ENCODE measurements around the gene NUP210L.
"Not testable (repeated sequence)": the region's sequence is repeated elsewhere in the genome, so short reads cannot be mapped to it uniquely, and the experiment has no call there.

The NUP210L gene

DNA sequence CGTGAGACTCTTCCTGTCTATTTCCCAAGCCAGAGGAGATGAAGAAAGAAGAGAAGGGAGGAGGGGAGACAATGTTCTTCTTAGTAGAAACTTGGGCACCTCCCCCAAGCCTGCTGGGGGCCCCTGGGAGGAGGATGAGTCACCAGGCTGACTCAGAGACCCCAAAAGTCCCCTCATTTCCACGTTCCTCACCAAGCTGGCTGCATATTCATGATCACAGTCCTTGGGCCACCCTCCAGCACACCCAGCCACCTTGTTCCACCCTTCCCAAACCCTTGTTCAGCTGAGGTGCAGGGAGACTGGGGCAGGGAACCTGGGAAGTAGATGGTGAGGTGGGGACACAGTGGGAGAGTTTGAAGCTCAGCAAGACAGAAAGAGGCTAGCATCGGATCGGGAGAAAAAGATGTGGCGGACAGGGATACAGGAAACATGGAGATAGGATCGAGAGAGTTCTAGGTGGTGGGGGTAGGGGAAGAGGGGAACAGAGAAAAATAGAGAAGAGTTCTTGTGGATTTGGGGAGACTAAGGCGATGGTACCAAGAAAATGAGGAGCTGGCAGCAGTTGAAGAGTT, 169.4 kb downstream of the NUP210L start:
- H3K36me3 ChIP-seq (ENCODE audit: control insufficient read depth in 2 of 2, insufficient read depth in 2 of 2, low read length in 2 of 2): no peaks in the 10 kb centered on the region
- H3K4me1 ChIP-seq (ENCODE audit: control insufficient read depth in 2 of 2, insufficient read depth in 2 of 2, low read length in 2 of 2): peaks cover 10 to 17% of the 10 kb centered on the region in 2 donors
- no peaks in the 10 kb centered on the region for H3K27me3 ChIP-seq (ENCODE audit: control insufficient read depth in 2 of 2, insufficient read depth in 2 of 2, low read length in 2 of 2)
- peak overlapping the region; percentile 76 to 92 for H3K4me3 ChIP-seq (ENCODE audit: low read length in 2 of 2)
- H3K9ac ChIP-seq (ENCODE audit: low read depth in 1 of 2, low read length in 2 of 2): peak overlapping the region; percentile 72 to 83
- peak overlapping the region; percentile 39 to 66 for H3K27ac ChIP-seq (ENCODE audit: low read depth in 2 of 2, low read length in 2 of 2)
- no peaks in the 10 kb centered on the region for H3K9me3 ChIP-seq (ENCODE audit: control insufficient read depth in 2 of 2, low read length in 2 of 2)

DNA sequence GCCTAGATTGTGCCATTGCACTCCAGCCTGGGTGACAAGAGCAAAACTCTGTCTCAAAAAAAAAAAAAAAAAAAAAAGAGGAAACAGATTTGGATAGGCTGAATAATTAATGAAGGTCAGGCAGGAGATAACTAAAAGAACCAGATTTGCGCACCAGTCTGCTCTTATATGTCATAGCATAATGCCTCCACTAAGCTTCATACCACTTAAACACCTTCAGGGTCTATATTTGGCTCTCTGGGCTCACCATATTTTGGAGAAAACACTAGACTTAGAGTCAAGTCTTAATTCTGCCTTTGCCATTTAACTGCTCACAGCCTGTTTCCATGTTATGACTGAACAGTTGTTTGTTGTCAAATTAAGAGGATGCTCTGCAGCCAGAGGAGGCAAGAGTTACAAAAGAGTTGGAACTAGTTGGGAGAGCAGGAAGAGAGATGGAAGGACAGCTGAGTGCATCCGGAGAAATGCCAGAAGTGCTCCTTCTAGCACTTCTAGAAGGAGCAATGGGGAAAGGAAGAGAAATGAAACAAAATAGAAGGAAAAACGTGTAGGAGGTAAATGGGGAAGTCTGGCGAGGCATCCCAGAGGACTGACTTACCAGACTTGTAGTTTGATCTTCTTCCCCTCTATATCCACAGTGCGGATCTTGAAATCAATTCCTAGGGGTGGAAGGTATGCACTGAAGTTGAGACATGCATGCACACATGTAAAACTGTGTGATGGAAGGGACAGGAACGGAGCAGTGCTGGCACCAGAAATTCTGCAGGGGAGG, 170.6 kb downstream of the NUP210L start:
- no peaks in the 10 kb centered on the region for H3K9me3 ChIP-seq (ENCODE audit: control insufficient read depth in 2 of 2, low read length in 2 of 2)
- no peaks in the 10 kb centered on the region for H3K36me3 ChIP-seq (ENCODE audit: control insufficient read depth in 2 of 2, insufficient read depth in 2 of 2, low read length in 2 of 2)
- H3K27ac ChIP-seq (ENCODE audit: low read depth in 2 of 2, low read length in 2 of 2): no peak overlapping the region
- no peak overlapping the region for H3K9ac ChIP-seq (ENCODE audit: low read depth in 1 of 2, low read length in 2 of 2)
- H3K27me3 ChIP-seq (ENCODE audit: control insufficient read depth in 2 of 2, insufficient read depth in 2 of 2, low read length in 2 of 2): no peaks in the 10 kb centered on the region
- H3K4me1 ChIP-seq (ENCODE audit: control insufficient read depth in 2 of 2, insufficient read depth in 2 of 2, low read length in 2 of 2): peaks cover 10 to 15% of the 10 kb centered on the region in 2 donors
- peak overlapping the region in 1 of 2 donors; percentile 92 for H3K4me3 ChIP-seq (ENCODE audit: low read length in 2 of 2)

DNA sequence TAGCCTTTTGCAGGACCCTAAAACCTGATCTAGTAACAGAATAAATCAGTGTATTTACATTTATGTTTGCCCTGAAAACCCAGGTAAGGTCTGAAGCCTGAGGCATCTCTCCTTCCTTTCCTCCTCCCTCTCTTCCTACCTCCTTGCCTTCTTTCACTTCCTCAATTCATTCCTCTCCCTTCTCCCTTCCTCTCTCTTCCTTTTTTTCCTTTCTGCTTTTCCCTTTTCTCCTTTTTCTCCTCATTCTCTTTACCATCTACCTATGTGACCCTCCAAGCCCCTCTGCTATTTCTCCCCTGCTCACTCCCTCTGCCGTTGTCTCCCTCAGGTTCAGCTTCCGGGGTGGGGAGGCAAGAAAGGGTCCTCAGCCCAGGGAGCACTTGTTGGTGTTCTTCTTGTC, 173.1 kb downstream of the NUP210L start:
- H3K9ac ChIP-seq (ENCODE audit: low read depth in 1 of 2, low read length in 2 of 2); H3K27ac ChIP-seq (ENCODE audit: low read depth in 2 of 2, low read length in 2 of 2); H3K4me3 ChIP-seq (ENCODE audit: low read length in 2 of 2); H3K27me3 ChIP-seq (ENCODE audit: control insufficient read depth in 2 of 2, insufficient read depth in 2 of 2, low read length in 2 of 2); H3K9me3 ChIP-seq (ENCODE audit: control insufficient read depth in 2 of 2, low read length in 2 of 2); H3K36me3 ChIP-seq (ENCODE audit: control insufficient read depth in 2 of 2, insufficient read depth in 2 of 2, low read length in 2 of 2): not testable (repeated sequence)
- H3K4me1 ChIP-seq (ENCODE audit: control insufficient read depth in 2 of 2, insufficient read depth in 2 of 2, low read length in 2 of 2): peaks cover 15 to 20% of the 10 kb centered on the region in 2 donors

DNA sequence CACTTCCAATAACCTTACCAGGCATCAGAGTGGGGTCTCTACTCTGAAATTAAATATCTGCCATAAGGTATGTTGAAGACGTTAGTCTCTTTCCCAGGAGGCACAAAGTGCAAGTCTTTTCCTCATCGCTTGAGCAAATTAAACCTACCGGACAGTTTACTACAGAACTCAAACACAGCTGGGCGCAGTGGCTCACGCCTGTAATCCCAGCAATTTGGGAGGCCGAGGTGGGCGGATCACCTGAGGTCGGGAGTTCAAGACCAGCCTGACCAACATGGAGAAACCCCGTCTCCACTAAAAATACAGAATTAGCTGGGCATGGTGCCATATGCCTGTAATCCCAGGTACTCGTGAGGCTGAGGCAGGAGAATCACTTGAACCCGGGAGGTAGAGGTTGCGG, 175.8 kb downstream of the NUP210L start:
- H3K4me3 ChIP-seq (ENCODE audit: low read length in 2 of 2); H3K27me3 ChIP-seq (ENCODE audit: control insufficient read depth in 2 of 2, insufficient read depth in 2 of 2, low read length in 2 of 2); H3K27ac ChIP-seq (ENCODE audit: low read depth in 2 of 2, low read length in 2 of 2); H3K9ac ChIP-seq (ENCODE audit: low read depth in 1 of 2, low read length in 2 of 2); H3K9me3 ChIP-seq (ENCODE audit: control insufficient read depth in 2 of 2, low read length in 2 of 2): not testable (repeated sequence)
- Histone ChIP-seq H3K36me3 (ENCODE audit: control insufficient read depth in 2 of 2, insufficient read depth in 2 of 2, low read length in 2 of 2) (peaks cover 14 to 15% of the 10 kb centered on the region in 2 donors), H3K4me1 (ENCODE audit: control insufficient read depth in 2 of 2, insufficient read depth in 2 of 2, low read length in 2 of 2) (peaks cover 18 to 19% of the 10 kb centered on the region in 2 donors)

DNA sequence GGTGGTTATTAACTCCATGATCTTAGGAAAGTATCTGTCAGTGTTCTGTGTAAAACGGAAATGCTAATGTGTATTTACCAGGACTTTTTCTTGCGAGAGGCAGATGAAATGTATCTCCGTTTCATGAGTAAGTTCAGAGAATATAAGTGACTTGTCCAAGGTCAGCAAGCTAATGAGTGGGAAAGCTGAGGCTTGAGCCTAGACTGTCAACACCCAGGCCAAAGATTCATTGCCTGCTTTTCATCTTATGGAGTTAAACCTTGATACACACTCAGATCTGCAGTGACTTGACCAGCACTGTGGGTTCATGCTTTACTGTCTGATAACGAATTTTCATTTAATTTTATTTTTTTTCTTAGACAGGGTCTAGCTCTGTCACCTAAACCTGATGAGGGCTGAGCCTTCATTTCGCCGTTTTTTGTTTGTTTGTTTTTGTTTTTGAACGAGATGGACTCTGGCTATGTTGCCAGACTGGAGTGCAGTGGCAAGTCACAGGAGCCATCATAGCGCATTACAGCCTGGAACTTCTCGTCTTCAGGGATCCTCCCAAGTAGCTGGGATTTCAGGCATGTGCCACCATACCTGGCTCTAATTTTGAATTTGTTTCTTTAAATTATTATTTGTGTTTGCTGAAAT, 176.5 kb downstream of the NUP210L start:
- Histone ChIP-seq H3K36me3 (ENCODE audit: control insufficient read depth in 2 of 2, insufficient read depth in 2 of 2, low read length in 2 of 2) (peaks cover 21 to 22% of the 10 kb centered on the region in 2 donors), H3K4me3 (ENCODE audit: low read length in 2 of 2) (peak overlapping the region; percentile 94 to 95), H3K4me1 (ENCODE audit: control insufficient read depth in 2 of 2, insufficient read depth in 2 of 2, low read length in 2 of 2) (peaks cover 18 to 19% of the 10 kb centered on the region in 2 donors), H3K27me3 (ENCODE audit: control insufficient read depth in 2 of 2, insufficient read depth in 2 of 2, low read length in 2 of 2) (no peaks in the 10 kb centered on the region), H3K27ac (ENCODE audit: low read depth in 2 of 2, low read length in 2 of 2) (peak overlapping the region; percentile 88 to 89), H3K9ac (ENCODE audit: low read depth in 1 of 2, low read length in 2 of 2) (peak overlapping the region; percentile 96 to 98), H3K9me3 (ENCODE audit: control insufficient read depth in 2 of 2, low read length in 2 of 2) (no peaks in the 10 kb centered on the region)

DNA sequence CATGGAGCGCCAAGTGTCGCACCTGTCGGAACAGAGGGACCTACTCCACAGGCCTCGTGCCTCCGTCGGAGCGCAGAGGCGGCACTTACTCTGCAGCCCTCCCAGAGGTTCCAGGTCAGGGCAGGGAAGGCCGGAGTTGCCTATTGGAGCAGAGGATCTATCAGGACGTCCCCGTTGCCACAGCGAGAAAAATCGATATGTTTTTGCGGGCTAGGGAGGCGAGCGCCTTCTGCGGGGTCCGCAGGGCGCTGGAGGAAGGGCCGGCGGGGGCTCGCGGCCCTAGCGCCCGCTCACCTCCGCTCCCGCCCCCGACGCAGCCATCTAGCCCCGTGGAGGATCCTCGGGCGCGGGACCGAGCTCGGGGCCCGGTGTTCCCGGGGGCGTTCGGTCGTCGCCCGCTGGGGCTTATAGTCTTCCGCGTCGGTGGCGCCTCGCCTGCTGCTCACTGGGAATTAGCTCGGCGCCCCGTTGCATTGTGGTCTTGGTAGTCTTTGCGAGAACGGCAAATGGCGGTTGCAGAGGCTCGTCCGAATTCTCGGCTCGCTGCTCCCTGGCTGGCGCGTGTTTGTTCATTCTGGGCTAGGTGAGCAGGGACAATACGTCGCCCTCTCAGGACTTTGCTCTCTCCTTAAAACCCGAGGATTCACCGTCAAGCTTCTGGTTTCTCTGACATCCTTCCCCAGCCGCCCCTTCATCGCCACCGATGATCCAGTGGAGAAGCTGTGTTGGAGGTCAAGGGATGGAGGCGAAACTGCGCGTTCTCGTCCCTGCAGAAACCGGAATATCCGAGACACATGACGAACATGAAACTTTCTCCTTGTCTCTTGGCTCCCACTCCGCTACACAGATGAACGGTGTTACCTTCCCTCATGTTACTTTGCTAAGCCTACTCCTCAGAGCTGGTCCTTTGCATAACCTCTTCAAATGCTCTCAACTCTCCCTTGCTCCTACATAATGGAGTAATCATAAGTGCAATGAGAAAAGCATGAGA, 177.3 kb downstream of the NUP210L start, which contains the start of gene JTB:
Gene JTB (minus strand): TSS at position 425 of the 991 bp plus-strand sequence. CDS start 422 bp downstream, at position 3.
- H3K4me1 ChIP-seq (ENCODE audit: control insufficient read depth in 2 of 2, insufficient read depth in 2 of 2, low read length in 2 of 2): peaks cover 18 to 19% of the 10 kb centered on the region in 2 donors
- H3K36me3 ChIP-seq (ENCODE audit: control insufficient read depth in 2 of 2, insufficient read depth in 2 of 2, low read length in 2 of 2): peaks cover 28 to 29% of the 10 kb centered on the region in 2 donors
- peak within 1 kb of the TSS; percentile 94 to 95 for H3K4me3 ChIP-seq (ENCODE audit: low read length in 2 of 2)
- peak within 1 kb of the TSS; percentile 96 to 98 for H3K9ac ChIP-seq (ENCODE audit: low read depth in 1 of 2, low read length in 2 of 2)
- H3K27ac ChIP-seq (ENCODE audit: low read depth in 2 of 2, low read length in 2 of 2): peak within 1 kb of the TSS; percentile 88 to 89
- H3K9me3 ChIP-seq (ENCODE audit: control insufficient read depth in 2 of 2, low read length in 2 of 2): no peaks in the 10 kb centered on the region
- H3K27me3 ChIP-seq (ENCODE audit: control insufficient read depth in 2 of 2, insufficient read depth in 2 of 2, low read length in 2 of 2): no peaks in the 10 kb centered on the region

DNA sequence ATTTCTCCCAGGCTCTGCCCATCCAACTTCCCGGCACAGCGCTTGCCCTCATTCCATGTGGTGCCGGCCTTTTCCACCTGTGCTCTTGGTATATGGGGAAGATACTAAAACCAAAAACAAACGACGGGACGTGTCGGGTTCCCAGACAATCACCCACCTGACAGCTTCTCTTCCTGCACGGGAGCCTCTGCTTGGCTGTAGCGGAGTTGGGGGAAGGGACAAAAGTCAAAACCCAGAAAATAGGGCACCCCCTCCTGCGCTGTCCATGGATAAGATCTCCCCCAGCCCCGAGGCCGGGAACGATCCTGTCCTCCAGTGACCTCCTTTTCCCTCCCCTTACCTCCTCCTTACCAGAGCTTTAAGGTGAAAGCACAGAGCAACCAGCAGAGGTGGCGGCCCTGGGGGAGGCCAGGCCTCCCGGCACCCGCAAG, 178.0 kb downstream of the NUP210L start:
- Histone ChIP-seq H3K9ac (ENCODE audit: low read depth in 1 of 2, low read length in 2 of 2) (peak overlapping the region; percentile 96 to 98), H3K27ac (ENCODE audit: low read depth in 2 of 2, low read length in 2 of 2) (peak overlapping the region; percentile 88 to 89), H3K4me3 (ENCODE audit: low read length in 2 of 2) (peak overlapping the region; percentile 94 to 95), H3K4me1 (ENCODE audit: control insufficient read depth in 2 of 2, insufficient read depth in 2 of 2, low read length in 2 of 2) (peaks cover 18 to 19% of the 10 kb centered on the region in 2 donors), H3K9me3 (ENCODE audit: control insufficient read depth in 2 of 2, low read length in 2 of 2) (no peaks in the 10 kb centered on the region), H3K36me3 (ENCODE audit: control insufficient read depth in 2 of 2, insufficient read depth in 2 of 2, low read length in 2 of 2) (peaks cover 28 to 29% of the 10 kb centered on the region in 2 donors), H3K27me3 (ENCODE audit: control insufficient read depth in 2 of 2, insufficient read depth in 2 of 2, low read length in 2 of 2) (no peaks in the 10 kb centered on the region)

DNA sequence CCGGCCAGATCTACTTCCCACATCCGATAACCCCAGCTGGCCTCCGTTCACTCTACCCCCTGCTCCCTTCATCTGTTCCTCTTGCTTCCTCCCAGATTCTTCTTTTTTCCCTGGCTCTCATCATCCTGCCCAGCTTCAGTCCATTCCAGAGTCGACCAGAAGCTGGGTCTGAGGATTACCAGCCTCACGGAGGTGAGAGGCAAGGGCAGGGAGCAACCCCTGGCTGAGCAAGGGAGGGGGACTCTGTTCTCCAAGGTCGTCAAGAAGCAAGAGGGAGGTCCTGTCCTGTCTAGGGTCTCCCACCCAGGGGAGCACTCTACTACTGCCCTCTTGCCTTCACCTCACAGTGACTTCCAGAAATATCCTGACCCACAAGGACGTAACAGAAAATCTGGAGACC, 181.3 kb downstream of the NUP210L start:
- Histone ChIP-seq H3K36me3 (ENCODE audit: control insufficient read depth in 2 of 2, insufficient read depth in 2 of 2, low read length in 2 of 2) (peaks cover 28 to 29% of the 10 kb centered on the region in 2 donors), H3K27ac (ENCODE audit: low read depth in 2 of 2, low read length in 2 of 2) (no peak overlapping the region), H3K9me3 (ENCODE audit: control insufficient read depth in 2 of 2, low read length in 2 of 2) (no peaks in the 10 kb centered on the region), H3K4me1 (ENCODE audit: control insufficient read depth in 2 of 2, insufficient read depth in 2 of 2, low read length in 2 of 2) (peaks cover 18 to 19% of the 10 kb centered on the region in 2 donors), H3K4me3 (ENCODE audit: low read length in 2 of 2) (no peak overlapping the region), H3K27me3 (ENCODE audit: control insufficient read depth in 2 of 2, insufficient read depth in 2 of 2, low read length in 2 of 2) (no peaks in the 10 kb centered on the region), H3K9ac (ENCODE audit: low read depth in 1 of 2, low read length in 2 of 2) (no peak overlapping the region)

DNA sequence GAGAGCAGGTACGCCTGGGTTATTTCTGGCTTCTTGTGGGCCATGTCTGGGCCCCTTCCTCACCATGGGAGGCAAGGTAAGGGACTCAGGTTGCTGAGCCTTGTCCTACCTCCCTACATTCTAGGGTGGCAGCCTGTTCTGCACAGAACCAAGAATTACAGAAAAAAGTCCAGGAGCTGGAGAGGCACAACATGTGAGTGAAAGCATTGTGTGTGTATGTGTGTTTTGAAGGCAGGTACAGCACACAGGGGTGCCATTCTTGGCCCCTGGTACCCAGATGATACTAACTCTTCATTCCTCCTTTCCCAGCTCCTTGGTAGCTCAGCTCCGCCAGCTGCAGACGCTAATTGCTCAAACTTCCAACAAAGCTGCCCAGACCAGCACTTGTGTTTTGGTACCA, 181.8 kb downstream of the NUP210L start:
- no peaks in the 10 kb centered on the region for H3K9me3 ChIP-seq (ENCODE audit: control insufficient read depth in 2 of 2, low read length in 2 of 2)
- no peaks in the 10 kb centered on the region for H3K27me3 ChIP-seq (ENCODE audit: control insufficient read depth in 2 of 2, insufficient read depth in 2 of 2, low read length in 2 of 2)
- H3K4me1 ChIP-seq (ENCODE audit: control insufficient read depth in 2 of 2, insufficient read depth in 2 of 2, low read length in 2 of 2): peaks cover 18 to 21% of the 10 kb centered on the region in 2 donors
- H3K9ac ChIP-seq (ENCODE audit: low read depth in 1 of 2, low read length in 2 of 2): no peak overlapping the region
- no peak overlapping the region for H3K4me3 ChIP-seq (ENCODE audit: low read length in 2 of 2)
- peaks cover 28 to 29% of the 10 kb centered on the region in 2 donors for H3K36me3 ChIP-seq (ENCODE audit: control insufficient read depth in 2 of 2, insufficient read depth in 2 of 2, low read length in 2 of 2)
- no peak overlapping the region for H3K27ac ChIP-seq (ENCODE audit: low read depth in 2 of 2, low read length in 2 of 2)
